NB4 (cell line): Measurements from ENCODE around the gene WDR55.

Experiments
- TF ChIP-seq, protein P1 (sequence below): IDR thresholded peaks from one replicate; pipeline ENCODE4 v1.5.1; 2012; ENCODE audit warnings: low read depth, low read length
- TF ChIP-seq, protein P2 (sequence below): IDR thresholded peaks from 2 replicates; pipeline ENCODE4 v1.6.1; 2011; ENCODE audit warnings: low read depth, low read length

DNA sequence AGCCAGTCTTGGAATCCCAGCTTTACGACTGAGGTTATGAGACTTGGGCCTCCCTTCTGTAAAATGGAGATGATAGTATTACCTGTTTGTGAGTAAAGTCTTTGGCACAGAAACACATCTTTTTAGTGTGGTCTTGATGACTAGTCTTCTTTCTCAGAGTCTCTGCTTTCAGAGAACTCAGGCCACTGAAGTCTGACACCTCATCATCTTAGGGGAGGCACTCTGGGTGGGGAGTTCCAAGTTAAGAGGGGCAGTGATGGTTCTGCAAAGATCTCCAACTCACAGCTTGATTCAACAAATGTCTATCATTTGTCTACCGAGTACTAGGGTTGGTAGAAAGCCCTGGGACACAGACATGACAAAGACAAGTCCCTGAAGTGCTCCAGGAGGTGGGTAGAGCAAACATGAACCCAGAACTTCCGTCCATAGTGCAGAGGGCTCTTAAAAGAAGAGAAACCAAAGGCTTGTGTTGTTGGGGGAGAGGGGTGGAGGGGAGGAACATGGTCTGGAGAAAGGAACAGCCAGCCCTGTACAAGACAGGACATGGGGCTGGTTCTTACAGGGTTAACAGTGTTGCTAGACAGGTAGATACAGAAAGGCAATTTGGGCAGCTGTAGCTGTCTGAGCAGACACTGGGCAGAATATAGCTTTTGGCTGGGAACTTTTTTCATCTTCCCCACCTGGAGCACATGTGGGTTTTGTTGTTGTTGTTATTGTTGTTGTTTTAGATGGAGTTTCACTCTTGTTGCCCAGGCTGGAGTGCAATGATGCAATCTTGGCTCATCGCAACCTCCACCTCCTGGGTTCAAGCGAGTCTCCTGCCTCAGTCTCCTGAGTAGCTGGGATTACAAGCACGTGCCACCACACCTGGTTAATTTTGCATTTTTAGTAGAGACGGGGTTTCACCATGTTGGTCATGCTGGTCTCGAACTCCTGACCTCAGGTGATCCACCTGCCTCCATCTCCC, 29.1 kb upstream of the WDR55 start:
- TF ChIP-seq, protein P1, sequence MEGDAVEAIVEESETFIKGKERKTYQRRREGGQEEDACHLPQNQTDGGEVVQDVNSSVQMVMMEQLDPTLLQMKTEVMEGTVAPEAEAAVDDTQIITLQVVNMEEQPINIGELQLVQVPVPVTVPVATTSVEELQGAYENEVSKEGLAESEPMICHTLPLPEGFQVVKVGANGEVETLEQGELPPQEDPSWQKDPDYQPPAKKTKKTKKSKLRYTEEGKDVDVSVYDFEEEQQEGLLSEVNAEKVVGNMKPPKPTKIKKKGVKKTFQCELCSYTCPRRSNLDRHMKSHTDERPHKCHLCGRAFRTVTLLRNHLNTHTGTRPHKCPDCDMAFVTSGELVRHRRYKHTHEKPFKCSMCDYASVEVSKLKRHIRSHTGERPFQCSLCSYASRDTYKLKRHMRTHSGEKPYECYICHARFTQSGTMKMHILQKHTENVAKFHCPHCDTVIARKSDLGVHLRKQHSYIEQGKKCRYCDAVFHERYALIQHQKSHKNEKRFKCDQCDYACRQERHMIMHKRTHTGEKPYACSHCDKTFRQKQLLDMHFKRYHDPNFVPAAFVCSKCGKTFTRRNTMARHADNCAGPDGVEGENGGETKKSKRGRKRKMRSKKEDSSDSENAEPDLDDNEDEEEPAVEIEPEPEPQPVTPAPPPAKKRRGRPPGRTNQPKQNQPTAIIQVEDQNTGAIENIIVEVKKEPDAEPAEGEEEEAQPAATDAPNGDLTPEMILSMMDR = no peak
- TF ChIP-seq, protein P2, sequence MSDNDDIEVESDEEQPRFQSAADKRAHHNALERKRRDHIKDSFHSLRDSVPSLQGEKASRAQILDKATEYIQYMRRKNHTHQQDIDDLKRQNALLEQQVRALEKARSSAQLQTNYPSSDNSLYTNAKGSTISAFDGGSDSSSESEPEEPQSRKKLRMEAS = no peak
